Inferior parietal cortex (tissue), 1 donor: Measurements from ENCODE around the gene KBTBD8.

Source experiments
- DNase-seq: peaks from one replicate; pipeline ENCODE4 v3.0.0-alpha.2; 2016; ENCODE audit errors: extremely low spot score

The KBTBD8 gene

GRCh38 chr3:67034371-67034770 is 36.3 kb downstream of the KBTBD8 start:
- no peak for DNase-seq

DNA sequence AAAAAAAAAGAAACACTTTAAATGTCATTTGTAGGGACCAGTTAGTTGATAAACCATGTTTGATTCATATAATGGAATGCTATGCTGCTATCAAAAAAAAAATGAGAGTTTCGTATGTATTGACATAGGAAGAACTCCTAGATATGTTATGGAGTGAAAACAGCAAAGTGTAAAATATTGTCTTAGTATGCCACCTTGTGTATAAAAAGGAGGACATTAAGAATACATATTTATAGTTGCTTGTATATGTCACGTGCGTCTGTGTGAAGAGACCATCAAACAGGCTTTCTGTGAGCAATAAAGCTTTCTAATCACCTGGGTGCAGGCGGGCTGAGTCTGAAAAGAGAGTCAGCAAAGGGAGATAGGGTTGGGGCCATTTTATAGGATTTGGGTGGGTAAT is 39.5 kb downstream of the KBTBD8 start:
- no peak for DNase-seq

- DNase-seq: no peak
Measured at GRCh38 chr3:67044295-67044694, 46.2 kb downstream of the KBTBD8 start.

GRCh38 chr3:67044955-67045354 is 46.8 kb downstream of the KBTBD8 start:
- no peak for DNase-seq

DNA sequence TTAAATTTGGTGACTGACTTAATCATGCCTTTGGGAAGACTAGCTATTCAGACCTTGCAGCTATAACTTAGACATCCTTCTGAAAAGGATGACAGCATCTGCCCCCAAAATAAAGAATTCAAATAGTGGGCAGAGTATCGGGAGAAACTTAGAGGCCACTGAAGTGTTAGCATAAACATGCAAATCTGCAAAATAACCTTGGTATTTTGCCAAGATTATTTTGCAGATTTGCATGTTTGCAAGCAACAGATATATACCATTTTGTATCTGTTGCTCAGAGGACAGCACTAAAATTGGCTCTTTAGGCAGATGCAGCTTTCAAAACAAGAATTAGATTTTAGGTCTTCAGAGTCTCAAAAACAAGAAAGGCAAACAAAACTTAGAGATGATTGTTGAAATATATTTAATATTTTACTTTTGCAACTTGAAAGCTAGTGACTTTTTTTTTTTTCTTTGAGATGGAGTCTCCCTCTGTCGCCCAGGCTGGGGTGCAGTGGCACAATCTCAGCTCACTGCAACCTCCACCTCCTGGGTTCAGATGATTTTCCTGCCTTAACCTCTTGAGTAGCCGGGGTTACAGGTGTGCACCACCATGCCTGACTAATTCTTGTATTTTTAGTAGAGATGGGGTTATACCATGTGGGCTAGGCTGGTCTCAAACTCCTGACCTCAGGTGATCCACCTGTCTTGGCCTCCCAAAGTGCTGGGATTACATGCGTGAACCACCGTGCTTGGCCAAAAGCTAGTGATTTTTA is 47.8 kb downstream of the KBTBD8 start:
- no peak for DNase-seq

DNA sequence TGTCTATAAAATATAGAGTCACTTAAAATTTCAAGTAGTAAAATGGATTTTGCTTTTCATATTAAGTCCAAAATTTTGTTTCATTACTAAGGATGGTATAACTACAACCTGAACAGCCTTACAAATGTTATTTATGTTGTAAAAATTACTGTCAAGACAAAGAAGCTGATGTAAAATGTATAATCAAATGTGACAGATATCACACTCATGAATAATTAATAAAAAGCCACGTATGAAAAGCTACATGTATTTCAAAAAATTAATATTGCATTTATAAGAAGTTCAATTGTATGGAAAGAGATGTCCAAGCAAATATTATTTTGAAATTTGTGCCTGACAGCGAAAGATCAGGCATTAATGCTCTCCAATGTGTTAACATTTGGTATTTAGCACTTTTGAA is 48.9 kb downstream of the KBTBD8 start:
- no peak for DNase-seq

GRCh38 chr3:67048067-67048714 is 50.1 kb downstream of the KBTBD8 start:
- DNase-seq: no peak

DNA sequence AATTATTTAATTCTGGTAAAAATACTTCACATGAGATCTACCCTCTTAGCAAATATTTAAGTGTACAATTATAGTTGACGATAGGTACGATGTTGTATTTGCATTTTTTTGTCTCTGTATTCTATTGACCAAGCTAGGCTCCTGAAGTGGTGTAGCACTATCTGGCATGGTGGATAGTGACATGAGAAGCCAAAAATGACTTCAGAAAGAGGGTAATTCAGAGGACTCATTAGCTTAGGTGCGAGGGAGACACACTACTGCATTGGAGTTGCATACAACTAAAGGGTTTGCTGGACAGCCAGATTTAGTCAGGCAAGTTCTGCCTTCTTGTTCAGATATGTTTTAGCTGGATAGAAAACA is 50.6 kb downstream of the KBTBD8 start:
- DNase-seq: no peak

GRCh38 chr3:67059443-67059842 is 61.3 kb downstream of the KBTBD8 start:
- DNase-seq: no peak
